T-cell (primary cell): ENCODE results near the gene ARL4D. TPM values are rescaled to one million over a fixed set of nuclear protein-coding genes. Genes with fewer than 3 reads are reported as not detected.

ENCODE experiments used
- ATAC-seq, 4 experiments: fragments of 200-7000 bp in 3 of 4; fragments of 150-1000 bp in 1 of 4; cut with Tn5 transposase; replicated peaks in 1 of 4; 1 replicate in 3 of 4; 2 replicates in 1 of 4; pipeline ENCODE4 v1.10.0; 2021; ENCODE audit warnings: moderate library complexity in 3 of 4, mild to moderate bottlenecking in 2 of 4, moderate number of reproducible peaks in 1 of 4
- CTCF ChIA-PET, 2 donors: fragments of 300-600 bp; sonication (Branson Sonifier 250); formaldehyde crosslinking; loops; one replicate each; lab custom pipeline; 2022; ENCODE audit warnings: antibody characterized with exemption in 2 of 2; lab: Charles Lee
- POLR2A ChIA-PET, 2 donors: fragments of 300-600 bp; sonication (Branson Sonifier 250); formaldehyde crosslinking; loops; one replicate each; lab custom pipeline; 2022; ENCODE audit warnings: antibody characterized with exemption in 2 of 2; lab: Charles Lee
- DNase-seq, 35 experiments: peaks; one replicate each; pipeline versions ENCODE4 v3.0.0 to v3.0.0-alpha.2; 2013 to 2023
- H3K27ac ChIP-seq: one replicate; pipeline ENCODE4 v1.5.1; 2013; ENCODE audit warnings: low read length
- H3K27me3 ChIP-seq, 2 experiments: replicated peaks in 1 of 2; 1 replicate in 1 of 2; 2 replicates in 1 of 2; pipeline versions ENCODE4 v1.6.1 to v1.7.0; 2013; ENCODE audit warnings: low read length in 1 of 2, mixed read lengths in 1 of 2; ENCODE audit not compliant: control insufficient read depth in 2 of 2, insufficient read depth in 2 of 2; ENCODE audit errors: extremely low read depth in 1 of 2
- H3K36me3 ChIP-seq, 2 donors: 1 replicate in 1 of 2; 2 replicates in 1 of 2; pipeline versions ENCODE4 v1.6.1 to v1.7.0; 2013; ENCODE audit warnings: low read length in 1 of 2; ENCODE audit not compliant: control insufficient read depth in 2 of 2, insufficient read depth in 1 of 2; ENCODE audit errors: extremely low read depth in 1 of 2
- H3K4me1 ChIP-seq, 2 experiments: 1 replicate in 1 of 2; 2 replicates in 1 of 2; pipeline versions ENCODE4 v1.6.1 to v1.7.0; 2013; ENCODE audit warnings: low read length in 2 of 2, mixed read lengths in 1 of 2; ENCODE audit not compliant: insufficient read depth in 2 of 2, control insufficient read depth in 1 of 2; ENCODE audit errors: extremely low read depth in 1 of 2
- H3K4me3 ChIP-seq, 2 donors: 1 replicate in 1 of 2; 2 replicates in 1 of 2; pipeline versions ENCODE4 v1.5.1 to v1.7.0; 2013; ENCODE audit warnings: mild to moderate bottlenecking in 2 of 2, low read length in 1 of 2, moderate library complexity in 1 of 2; ENCODE audit not compliant: control insufficient read depth in 1 of 2; ENCODE audit errors: extremely low read depth in 1 of 2
- H3K9me3 ChIP-seq: 2 replicates; pipeline ENCODE4 v1.7.0; 2013
- H3K27ac Mint-ChIP-seq, 2 donors: one replicate each; pipeline ENCODE4 v1.8.0; 2020 to 2021; ENCODE audit warnings: mild to moderate bottlenecking in 2 of 2, mixed read lengths in 2 of 2
- H3K27me3 Mint-ChIP-seq, 2 donors: one replicate each; pipeline ENCODE4 v1.8.0; 2021 to 2022; ENCODE audit warnings: mixed read lengths in 2 of 2
- H3K36me3 Mint-ChIP-seq: one replicate; pipeline ENCODE4 v1.8.0; 2021; ENCODE audit warnings: mixed read lengths
- H3K4me1 Mint-ChIP-seq, 3 donors: one replicate each; pipeline ENCODE4 v1.8.0; 2020 to 2022; ENCODE audit warnings: mixed read lengths in 3 of 3, mild to moderate bottlenecking in 1 of 3
- H3K4me3 Mint-ChIP-seq, 3 donors: one replicate each; pipeline ENCODE4 v1.8.0; 2020 to 2022; ENCODE audit warnings: mild to moderate bottlenecking in 3 of 3, mixed read lengths in 3 of 3, moderate library complexity in 3 of 3
- H3K9me3 Mint-ChIP-seq, 3 donors: one replicate each; pipeline ENCODE4 v1.8.0; 2020 to 2022; ENCODE audit warnings: mixed read lengths in 3 of 3
- WGBS: methylation state at CpG from one replicate; pipeline ENCODE4 v1.1.5; 2013; ENCODE audit warnings: missing lambda C conversion rate; ENCODE audit not compliant: insufficient coverage; 5-methylcytosine and 5-hydroxymethylcytosine counted together
- total RNA-seq, 35 experiments: library from RNA in 6 of 35; stranded (reverse) in 6 of 35; fragments of 120-200 nt in 1 of 35; gene quantifications; one replicate each; pipeline versions ENCODE4 v1.2.1 to v1.2.4 and lab custom pipeline; 2013 to 2026

The ARL4D gene
- total RNA-seq, 5 donors from 2014 or later (not counting 1 experiment from before 2014, with no cell fraction given) = 1.3 to 2.9 (median 2.4) TPM

GRCh38 chr17:43445009-43445589 lies 46.3 kb downstream of the ARL4D start:
- H3K27ac Mint-ChIP-seq = no peak overlapping the region
- H3K27ac ChIP-seq = no peak overlapping the region
- no peaks in the 10 kb centered on the region for H3K36me3 ChIP-seq
- no peak for ATAC-seq
- H3K4me3 Mint-ChIP-seq = no peak overlapping the region
- no peaks in the 10 kb centered on the region for H3K9me3 ChIP-seq
- no peaks in the 10 kb centered on the region for H3K4me1 ChIP-seq
- POLR2A ChIA-PET = no interaction called here
- H3K27me3 ChIP-seq = peaks cover 0 to 9% of the 10 kb centered on the region in 2 experiments
- no peak overlapping the region for H3K4me3 ChIP-seq
- CTCF ChIA-PET = no interaction called here
- no peaks in the 10 kb centered on the region for H3K9me3 Mint-ChIP-seq
- peaks cover 8 to 10% of the 10 kb centered on the region in 2 donors for H3K27me3 Mint-ChIP-seq
- no CpG with 5 or more reads among the region's 5 CpGs for WGBS
- H3K36me3 Mint-ChIP-seq = no peaks in the 10 kb centered on the region
- H3K4me1 Mint-ChIP-seq = no peaks in the 10 kb centered on the region
- no peak for DNase-seq

GRCh38 chr17:43446773-43447172 lies 48.0 kb downstream of the ARL4D start:
- WGBS = no CpG with 5 or more reads among the region's 5 CpGs
- no peaks in the 10 kb centered on the region for H3K4me1 ChIP-seq
- ATAC-seq (no peak), DNase-seq (no peak)
- H3K27ac ChIP-seq = no peak overlapping the region
- ChIA-PET POLR2A (no interaction called here), CTCF (no interaction called here)
- Mint-ChIP-seq H3K27me3 (peaks cover 8 to 10% of the 10 kb centered on the region in 2 donors), H3K4me1 (no peaks in the 10 kb centered on the region), H3K36me3 (no peaks in the 10 kb centered on the region), H3K27ac (no peak overlapping the region), H3K4me3 (no peak overlapping the region), H3K9me3 (peaks cover 0 to 3% (median 0%) of the 10 kb centered on the region in 3 donors)
- peaks cover 0 to 9% of the 10 kb centered on the region in 2 experiments for H3K27me3 ChIP-seq
- no peaks in the 10 kb centered on the region for H3K9me3 ChIP-seq
- no peak overlapping the region for H3K4me3 ChIP-seq
- H3K36me3 ChIP-seq = no peaks in the 10 kb centered on the region

- peaks cover 0 to 13% of the 10 kb centered on the region in 2 experiments for H3K27me3 ChIP-seq
- ATAC-seq = no peak
- Mint-ChIP-seq H3K9me3 (peaks cover 0 to 3% (median 0%) of the 10 kb centered on the region in 3 donors), H3K27ac (no peak overlapping the region), H3K36me3 (no peaks in the 10 kb centered on the region), H3K4me1 (no peaks in the 10 kb centered on the region), H3K27me3 (peaks cover 7 to 16% of the 10 kb centered on the region in 2 donors), H3K4me3 (no peak overlapping the region)
- no peaks in the 10 kb centered on the region for H3K36me3 ChIP-seq
- 71% methylated on average over 3 of the region's 7 CpGs for WGBS
- H3K4me1 ChIP-seq = no peaks in the 10 kb centered on the region
- ChIA-PET CTCF (no interaction called here), POLR2A (no interaction called here)
- H3K4me3 ChIP-seq = no peak overlapping the region
- H3K27ac ChIP-seq = no peak overlapping the region
- no peak for DNase-seq
- no peaks in the 10 kb centered on the region for H3K9me3 ChIP-seq
These were observed 50.1 kb downstream of the ARL4D start for GRCh38 chr17:43448720-43449469.

GRCh38 chr17:43449470-43450248 lies 50.9 kb downstream of the ARL4D start:
- no peak for DNase-seq
- Mint-ChIP-seq H3K36me3 (no peaks in the 10 kb centered on the region), H3K4me1 (no peaks in the 10 kb centered on the region), H3K27ac (no peak overlapping the region), H3K27me3 (peaks cover 6 to 16% of the 10 kb centered on the region in 2 donors), H3K9me3 (peaks cover 0 to 3% (median 0%) of the 10 kb centered on the region in 3 donors), H3K4me3 (no peak overlapping the region)
- H3K27me3 ChIP-seq = peaks cover 0 to 14% of the 10 kb centered on the region in 2 experiments
- 80% methylated on average over 4 of the region's 8 CpGs for WGBS
- no peaks in the 10 kb centered on the region for H3K9me3 ChIP-seq
- H3K4me3 ChIP-seq = no peak overlapping the region
- CTCF ChIA-PET = no interaction called here
- H3K4me1 ChIP-seq = no peaks in the 10 kb centered on the region
- POLR2A ChIA-PET = interaction anchor here in 1 of 2 donors (0.7 kb wide), 1 partner anchor 37 kb away, joined by 4 read pairs; no protein-coding TSS in a partner anchor
- H3K36me3 ChIP-seq = no peaks in the 10 kb centered on the region
- H3K27ac ChIP-seq = no peak overlapping the region
- no peak for ATAC-seq

Other genes with a start within 250 kb of the ARL4D start
- gene NBR1, start 227.8 kb upstream of the ARL4D start, total RNA-seq = 10 to 100 TPM; 51.5 to 82.2 (median 80.1) TPM
- gene TMEM106A, start 187.1 kb upstream of the ARL4D start, total RNA-seq = 10 to 100 TPM in 3 of 5 donors, 1 to 10 TPM in 2; 9.3 to 18.1 (median 10.4) TPM
- not detected for gene CCDC200, start 170.4 kb upstream of the ARL4D start, total RNA-seq
- 1,000 to 10,000 TPM; 2,693 to 4,491 (median 3,278) TPM for gene RNU2-1, start 165.0 kb upstream of the ARL4D start, total RNA-seq
- gene DHX8, start 85.0 kb downstream of the ARL4D start, total RNA-seq = 100 to 1,000 TPM in 1 of 5 donors, 10 to 100 TPM in 4; 68.9 to 103 (median 76.1) TPM
- under 1 TPM in 3 of 5 donors, not detected in 2; 0.41 to 0.46 (median 0.44) TPM for gene ETV4, start 147.3 kb downstream of the ARL4D start, total RNA-seq